ENCODE measurements around the gene FCHO1.

Gene FCHO1

DNA sequence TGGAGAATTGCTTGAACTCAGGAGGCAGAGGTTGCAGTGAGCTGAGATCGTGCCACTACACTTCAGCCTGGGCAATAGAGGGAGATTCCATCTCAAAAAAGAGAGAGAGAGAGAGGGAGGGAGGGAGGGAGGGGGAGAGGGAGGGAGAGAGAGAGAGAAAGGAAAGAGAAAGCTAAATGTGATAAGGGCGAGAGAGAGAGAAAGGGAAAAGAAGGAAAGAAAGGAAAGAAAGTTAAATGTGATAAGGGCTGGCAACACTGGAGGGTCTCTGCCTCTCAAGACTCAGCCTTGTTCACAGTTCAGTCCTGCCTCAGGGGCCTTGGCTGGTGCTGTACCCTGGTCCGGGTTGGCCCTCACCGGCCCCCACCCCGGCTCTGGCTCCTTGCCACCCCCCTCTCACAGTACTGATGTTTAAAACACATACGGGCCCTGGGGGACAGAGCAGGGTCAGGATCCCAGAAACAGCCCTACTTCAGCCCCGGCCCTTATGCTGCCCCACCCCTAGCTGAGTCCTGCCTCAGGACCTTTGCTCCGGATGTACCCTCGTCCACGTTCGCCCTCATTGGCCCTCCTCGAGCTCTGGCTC, 28.5 kb upstream of the FCHO1 start:
- TF ChIP-seq SUZ12 (IDR thresholded peaks at IDR 0.05) (no peak), SP1 (IDR thresholded peaks at IDR 0.05) (no peak), CTBP1 (IDR thresholded peaks at IDR 0.05; ENCODE audit: borderline replicate concordance) (no peak)
- TF ChIP-seq, protein P1, sequence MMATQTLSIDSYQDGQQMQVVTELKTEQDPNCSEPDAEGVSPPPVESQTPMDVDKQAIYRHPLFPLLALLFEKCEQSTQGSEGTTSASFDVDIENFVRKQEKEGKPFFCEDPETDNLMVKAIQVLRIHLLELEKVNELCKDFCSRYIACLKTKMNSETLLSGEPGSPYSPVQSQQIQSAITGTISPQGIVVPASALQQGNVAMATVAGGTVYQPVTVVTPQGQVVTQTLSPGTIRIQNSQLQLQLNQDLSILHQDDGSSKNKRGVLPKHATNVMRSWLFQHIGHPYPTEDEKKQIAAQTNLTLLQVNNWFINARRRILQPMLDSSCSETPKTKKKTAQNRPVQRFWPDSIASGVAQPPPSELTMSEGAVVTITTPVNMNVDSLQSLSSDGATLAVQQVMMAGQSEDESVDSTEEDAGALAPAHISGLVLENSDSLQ (IDR thresholded peaks at IDR 0.05) = no peak
- DNase-seq (ENCODE audit: extremely low spot score) = no peak
- POLR2A ChIA-PET = no interaction called here
- CTCF ChIA-PET = no interaction called here

DNA sequence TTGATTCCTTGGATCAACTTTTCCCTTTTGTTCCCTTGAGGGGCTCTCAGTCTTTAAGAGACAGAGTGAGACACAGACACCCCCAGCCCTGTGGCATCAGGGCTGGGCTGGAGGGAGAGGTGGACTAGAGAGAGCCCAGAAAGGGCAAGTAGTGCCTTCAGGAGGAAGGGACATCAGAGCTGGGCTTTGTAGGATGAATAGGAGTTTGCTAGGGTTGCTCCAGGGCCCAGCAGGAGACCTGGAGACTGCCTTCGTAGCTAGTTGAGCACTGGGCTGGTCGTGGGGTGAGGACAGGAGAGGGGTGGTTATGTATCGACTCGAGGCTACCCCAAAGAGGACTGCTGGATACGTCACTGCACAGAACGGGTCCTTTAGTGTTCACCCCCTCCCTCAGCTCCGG, 26.6 kb upstream of the FCHO1 start:
- CTCF ChIA-PET = interaction anchor here (0.5 to 1.5 kb wide), 3 partner anchors 20 to 118 kb away, joined by 3 to 4 read pairs (median 3); no protein-coding TSS in a partner anchor

DNA sequence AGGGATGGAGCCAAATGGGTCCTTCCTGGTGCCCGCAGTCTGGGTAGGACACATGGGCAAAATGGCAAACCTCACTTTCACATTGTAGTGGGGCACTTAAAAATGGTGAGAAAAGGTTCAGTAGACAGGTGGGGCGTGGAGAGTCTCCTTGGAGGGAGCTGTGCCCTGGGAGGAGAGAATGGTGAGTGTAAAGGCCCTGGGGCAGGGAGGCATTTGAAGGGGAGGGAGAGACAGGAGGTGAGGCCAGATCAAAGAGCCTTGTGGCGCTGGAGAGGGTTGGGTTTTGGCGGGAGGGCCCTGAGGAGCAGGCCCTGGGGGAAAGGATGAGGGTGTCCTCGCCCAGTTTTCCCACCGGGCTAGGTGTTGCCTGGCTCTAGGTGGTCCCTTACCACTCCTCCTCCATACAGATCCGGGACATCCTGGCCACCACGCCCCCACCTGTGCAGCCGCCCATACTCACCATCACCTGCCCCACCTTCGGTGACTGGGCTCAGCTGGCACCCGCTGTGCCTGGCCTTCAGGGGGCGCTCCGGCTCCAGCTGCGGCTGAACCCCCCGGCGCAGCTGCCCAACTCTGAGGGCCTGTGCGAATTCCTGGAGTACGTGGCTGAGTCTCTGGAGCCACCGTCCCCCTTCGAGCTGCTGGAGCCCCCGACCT, 25.7 kb upstream of the FCHO1 start:
- CTCF ChIA-PET = interaction anchor here (1.4 to 1.5 kb wide), 2 partner anchors 21 to 49 kb away, joined by 3 to 4 read pairs; no protein-coding TSS in a partner anchor
- TF ChIP-seq ELF4 (IDR thresholded peaks at IDR 0.05) (no peak), SP1 (IDR thresholded peaks at IDR 0.05) (no peak), L3MBTL2 (conservative IDR thresholded peaks at IDR 0.05) (no peak), HDGF (IDR thresholded peaks at IDR 0.05; ENCODE audit: borderline replicate concordance) (no peak), NFRKB (IDR thresholded peaks at IDR 0.05) (no peak), LEF1 (IDR thresholded peaks at IDR 0.05; ENCODE audit: borderline replicate concordance) (no peak), FOXM1 (IDR thresholded peaks at IDR 0.05; ENCODE audit: borderline replicate concordance) (no peak), TARDBP (IDR thresholded peaks at IDR 0.05) (no peak)
- POLR2A ChIA-PET = no interaction called here
- no peak for DNase-seq (ENCODE audit: extremely low spot score)

More for the DNA sequence above, 26.6 kb upstream of the FCHO1 start:
- TF ChIP-seq NFRKB (IDR thresholded peaks at IDR 0.05) (no peak), LEF1 (IDR thresholded peaks at IDR 0.05; ENCODE audit: borderline replicate concordance) (no peak), FOXM1 (IDR thresholded peaks at IDR 0.05; ENCODE audit: borderline replicate concordance) (no peak), L3MBTL2 (conservative IDR thresholded peaks at IDR 0.05) (no peak), ELF4 (IDR thresholded peaks at IDR 0.05) (no peak), BHLHE40 (IDR thresholded peaks at IDR 0.05; ENCODE audit: borderline replicate concordance) (no peak), ARNT (IDR thresholded peaks at IDR 0.05) (no peak), HDGF (IDR thresholded peaks at IDR 0.05; ENCODE audit: borderline replicate concordance) (no peak), SP1 (IDR thresholded peaks at IDR 0.05) (no peak), CTBP1 (IDR thresholded peaks at IDR 0.05; ENCODE audit: borderline replicate concordance) (no peak), FOXA1 (IDR thresholded peaks at IDR 0.05) (no peak), SUZ12 (IDR thresholded peaks at IDR 0.05) (no peak), FOXK2 (IDR thresholded peaks at IDR 0.05) (no peak), TARDBP (IDR thresholded peaks at IDR 0.05) (no peak), ZNF384 (IDR thresholded peaks at IDR 0.05) (no peak)
- TF ChIP-seq, protein P1 (IDR thresholded peaks at IDR 0.05) = no peak
- no peak for DNase-seq (ENCODE audit: extremely low spot score)
- POLR2A ChIA-PET = no interaction called here

DNA sequence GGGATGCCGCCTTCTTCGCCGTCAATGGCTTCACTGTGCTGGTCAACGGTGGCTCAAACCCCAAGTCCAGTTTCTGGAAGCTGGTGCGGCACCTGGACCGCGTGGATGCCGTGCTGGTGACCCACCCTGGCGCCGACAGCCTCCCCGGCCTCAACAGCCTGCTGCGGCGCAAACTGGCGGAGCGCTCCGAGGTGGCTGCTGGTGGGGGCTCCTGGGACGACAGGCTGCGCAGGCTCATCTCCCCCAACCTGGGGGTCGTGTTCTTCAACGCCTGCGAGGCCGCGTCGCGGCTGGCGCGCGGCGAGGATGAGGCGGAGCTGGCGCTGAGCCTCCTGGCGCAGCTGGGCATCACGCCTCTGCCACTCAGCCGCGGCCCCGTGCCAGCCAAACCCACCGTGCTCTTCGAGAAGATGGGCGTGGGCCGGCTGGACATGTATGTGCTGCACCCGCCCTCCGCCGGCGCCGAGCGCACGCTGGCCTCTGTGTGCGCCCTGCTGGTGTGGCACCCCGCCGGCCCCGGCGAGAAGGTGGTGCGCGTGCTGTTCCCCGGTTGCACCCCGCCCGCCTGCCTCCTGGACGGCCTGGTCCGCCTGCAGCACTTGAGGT, 25.0 kb upstream of the FCHO1 start:
- POLR2A ChIA-PET = no interaction called here
- TF ChIP-seq SP1 (IDR thresholded peaks at IDR 0.05) (no peak), FOXM1 (IDR thresholded peaks at IDR 0.05; ENCODE audit: borderline replicate concordance) (no peak), ELF4 (IDR thresholded peaks at IDR 0.05) (no peak), ARNT (IDR thresholded peaks at IDR 0.05) (no peak), BHLHE40 (IDR thresholded peaks at IDR 0.05; ENCODE audit: borderline replicate concordance) (no peak), LEF1 (IDR thresholded peaks at IDR 0.05; ENCODE audit: borderline replicate concordance) (no peak), CTBP1 (IDR thresholded peaks at IDR 0.05; ENCODE audit: borderline replicate concordance) (no peak), L3MBTL2 (conservative IDR thresholded peaks at IDR 0.05) (no peak), FOXA1 (IDR thresholded peaks at IDR 0.05) (no peak), TARDBP (IDR thresholded peaks at IDR 0.05) (no peak), HDGF (IDR thresholded peaks at IDR 0.05; ENCODE audit: borderline replicate concordance) (no peak), ZNF384 (IDR thresholded peaks at IDR 0.05) (no peak), NFRKB (IDR thresholded peaks at IDR 0.05) (no peak)
- TF ChIP-seq, protein P1 (IDR thresholded peaks at IDR 0.05) = no peak
- CTCF ChIA-PET = interaction anchor here (1.4 kb wide), 1 partner anchor 49 kb away, joined by 3 read pairs; no protein-coding TSS in a partner anchor
- no peak for DNase-seq (ENCODE audit: extremely low spot score)

DNA sequence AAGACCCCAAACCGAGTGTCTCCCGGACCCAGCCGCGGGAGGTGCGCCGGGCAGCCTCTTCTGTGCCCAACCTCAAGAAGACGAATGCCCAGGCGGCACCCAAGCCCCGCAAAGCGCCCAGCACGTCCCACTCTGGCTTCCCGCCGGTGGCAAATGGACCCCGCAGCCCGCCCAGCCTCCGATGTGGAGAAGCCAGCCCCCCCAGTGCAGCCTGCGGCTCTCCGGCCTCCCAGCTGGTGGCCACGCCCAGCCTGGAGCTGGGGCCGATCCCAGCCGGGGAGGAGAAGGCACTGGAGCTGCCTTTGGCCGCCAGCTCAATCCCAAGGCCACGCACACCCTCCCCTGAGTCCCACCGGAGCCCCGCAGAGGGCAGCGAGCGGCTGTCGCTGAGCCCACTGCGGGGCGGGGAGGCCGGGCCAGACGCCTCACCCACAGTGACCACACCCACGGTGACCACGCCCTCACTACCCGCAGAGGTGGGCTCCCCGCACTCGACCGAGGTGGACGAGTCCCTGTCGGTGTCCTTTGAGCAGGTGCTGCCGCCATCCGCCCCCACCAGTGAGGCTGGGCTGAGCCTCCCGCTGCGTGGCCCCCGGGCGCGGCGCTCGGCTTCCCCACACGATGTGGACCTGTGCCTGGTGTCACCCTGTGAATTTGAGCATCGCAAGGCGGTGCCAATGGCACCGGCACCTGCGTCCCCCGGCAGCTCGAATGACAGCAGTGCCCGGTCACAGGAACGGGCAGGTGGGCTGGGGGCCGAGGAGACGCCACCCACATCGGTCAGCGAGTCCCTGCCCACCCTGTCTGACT, 24.1 kb upstream of the FCHO1 start:
- POLR2A ChIA-PET = no interaction called here
- CTCF ChIA-PET = no interaction called here
- no peak for TF ChIP-seq LEF1 (IDR thresholded peaks at IDR 0.05; ENCODE audit: borderline replicate concordance)
- no peak for TF ChIP-seq L3MBTL2 (conservative IDR thresholded peaks at IDR 0.05)
- no peak for TF ChIP-seq FOXM1 (IDR thresholded peaks at IDR 0.05; ENCODE audit: borderline replicate concordance)
- TF ChIP-seq ZNF384 (IDR thresholded peaks at IDR 0.05) = no peak
- no peak for TF ChIP-seq SP1 (IDR thresholded peaks at IDR 0.05)
- no peak for DNase-seq (ENCODE audit: extremely low spot score)

Measured in HEK293T (cell line).